ENCODE measurements around the gene PRAC2.

- TF ChIP-seq POLR2A (IDR thresholded peaks at IDR 0.05; ENCODE audit: low read depth) (no peak), CTCF (IDR thresholded peaks at IDR 0.05) (no peak)
Observed at GRCh38 chr17:48752399-48753288, 29.7 kb downstream of the PRAC2 start.
